Sigmoid colon (tissue), 4 donors: ENCODE measurements around the gene GUCA2B.

ENCODE experiments used
- POLR2AphosphoS5 ChIP-seq, 4 donors: sonication (generic); formaldehyde crosslinking; IDR thresholded peaks; one replicate each; pipeline ENCODE4 v1.6.1; 2017; ENCODE audit warnings: antibody characterized with exemption in 4 of 4
- TF ChIP-seq, protein P1 (sequence below), 4 experiments: fragments of 450-650 bp in 3 of 4; fragments of 200-600 bp in 1 of 4; IDR thresholded peaks; one replicate each; pipeline ENCODE4 v1.5.1; 2016 to 2019; ENCODE audit warnings: antibody characterized with exemption in 4 of 4, mild to moderate bottlenecking in 3 of 4, moderate library complexity in 2 of 4

GRCh38 chr1:42164551-42165420 lies 11.6 kb downstream of the GUCA2B start, which contains the start of gene GUCA2A:
- TF ChIP-seq, protein P1, sequence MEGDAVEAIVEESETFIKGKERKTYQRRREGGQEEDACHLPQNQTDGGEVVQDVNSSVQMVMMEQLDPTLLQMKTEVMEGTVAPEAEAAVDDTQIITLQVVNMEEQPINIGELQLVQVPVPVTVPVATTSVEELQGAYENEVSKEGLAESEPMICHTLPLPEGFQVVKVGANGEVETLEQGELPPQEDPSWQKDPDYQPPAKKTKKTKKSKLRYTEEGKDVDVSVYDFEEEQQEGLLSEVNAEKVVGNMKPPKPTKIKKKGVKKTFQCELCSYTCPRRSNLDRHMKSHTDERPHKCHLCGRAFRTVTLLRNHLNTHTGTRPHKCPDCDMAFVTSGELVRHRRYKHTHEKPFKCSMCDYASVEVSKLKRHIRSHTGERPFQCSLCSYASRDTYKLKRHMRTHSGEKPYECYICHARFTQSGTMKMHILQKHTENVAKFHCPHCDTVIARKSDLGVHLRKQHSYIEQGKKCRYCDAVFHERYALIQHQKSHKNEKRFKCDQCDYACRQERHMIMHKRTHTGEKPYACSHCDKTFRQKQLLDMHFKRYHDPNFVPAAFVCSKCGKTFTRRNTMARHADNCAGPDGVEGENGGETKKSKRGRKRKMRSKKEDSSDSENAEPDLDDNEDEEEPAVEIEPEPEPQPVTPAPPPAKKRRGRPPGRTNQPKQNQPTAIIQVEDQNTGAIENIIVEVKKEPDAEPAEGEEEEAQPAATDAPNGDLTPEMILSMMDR (IDR thresholded peaks at IDR 0.05) = no peak
- no peak for TF ChIP-seq POLR2AphosphoS5 (IDR thresholded peaks at IDR 0.05)
